GM19395 (cell line): ENCODE data around the gene NANS.

Experiments
- ATAC-seq: cut with Tn5 transposase; IDR thresholded peaks from one replicate; pipeline ENCODE4 v1.9.1; 2021; ENCODE audit warnings: mild to moderate bottlenecking, moderate library complexity; ENCODE audit not compliant: unreplicated experiment

NANS gene

DNA sequence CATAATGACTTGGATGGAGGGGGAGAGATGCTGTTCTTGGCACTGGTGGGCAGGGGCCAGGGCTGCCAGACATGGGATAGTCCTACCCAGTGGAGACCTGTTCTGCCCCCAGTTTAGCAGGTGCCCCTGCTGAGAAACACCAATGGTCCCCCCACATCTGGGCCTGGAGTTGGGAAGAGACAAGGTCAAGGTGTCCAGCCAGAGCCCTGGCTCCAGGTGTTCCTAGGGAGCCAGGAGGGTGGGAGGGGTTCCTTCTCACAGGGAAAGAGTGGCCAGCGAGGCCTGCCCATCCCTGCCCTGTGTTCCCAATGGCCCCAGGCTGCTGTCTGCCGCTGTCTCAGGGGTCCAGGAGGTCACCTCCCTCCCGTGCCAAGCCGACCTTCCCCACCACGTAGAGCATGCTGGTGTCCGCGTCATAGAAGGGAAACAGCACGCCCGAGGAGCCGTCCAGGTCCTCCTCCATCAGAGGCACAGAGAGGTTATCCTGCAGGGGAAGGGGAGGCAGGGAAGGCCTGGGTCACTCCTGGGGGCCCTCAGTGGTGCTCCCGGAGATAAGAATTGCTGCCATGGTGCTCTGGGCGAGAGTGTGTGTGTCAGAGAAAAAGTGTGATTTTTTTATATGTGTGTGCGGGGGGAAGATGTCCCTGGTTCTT is 74.2 kb downstream of the NANS start:
- no peak for ATAC-seq

DNA sequence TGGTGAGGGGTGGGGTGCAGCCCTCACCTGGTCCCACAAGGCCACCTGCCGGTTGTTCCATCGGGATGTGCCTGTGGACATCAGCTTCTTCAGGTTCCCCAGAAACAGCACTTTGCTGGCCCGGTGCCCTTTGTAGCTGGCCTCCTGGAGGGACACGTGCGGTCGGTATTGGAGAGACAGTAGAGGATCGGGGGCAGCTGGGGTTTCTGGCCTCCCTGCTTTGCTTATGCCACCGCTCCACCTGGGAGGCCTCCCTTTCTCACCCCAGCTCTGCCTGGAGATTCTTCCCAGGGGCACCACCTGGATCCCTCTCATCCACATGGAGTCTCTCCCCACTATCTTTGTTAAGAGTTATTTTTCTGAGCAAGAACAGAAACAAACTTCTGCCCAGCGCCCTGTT is 75.6 kb downstream of the NANS start:
- no peak for ATAC-seq
